Activated T-helper 1 cell treated with anti-CD3 and anti-CD28 coated beads, Interleukin-2, amount 50 U/mL, for 16 hours (primary cell): ENCODE data around the gene LSM12.
"Not testable (repeated sequence)": the region's sequence is repeated elsewhere in the genome, so short reads cannot be mapped to it uniquely, and the experiment has no call there.

Source experiments
- DNase-seq, 2 donors: peaks; one replicate each; pipeline ENCODE4 v3.0.0-alpha.2; 2020; ENCODE audit warnings: low read depth in 1 of 2, low spot score in 1 of 2

The LSM12 gene

GRCh38 chr17:44076716-44077594 lies 10.5 kb upstream of the LSM12 start:
- no peak for DNase-seq

- DNase-seq = no peak
These were observed 9.3 kb upstream of the LSM12 start for GRCh38 chr17:44075598-44076293.

GRCh38 chr17:44074911-44075285 lies 8.4 kb upstream of the LSM12 start:
- no peak for DNase-seq

- DNase-seq = no peak
These were observed 7.9 kb upstream of the LSM12 start for GRCh38 chr17:44074231-44074910.

GRCh38 chr17:44071772-44072171 lies 5.3 kb upstream of the LSM12 start:
- no peak for DNase-seq

GRCh38 chr17:44071198-44071520 lies 4.7 kb upstream of the LSM12 start:
- DNase-seq = no peak

- DNase-seq = peak; percentile 29 to 58
These were observed 4.2 kb upstream of the LSM12 start, which contains the start of gene G6PC3 for GRCh38 chr17:44070455-44071197. TSS of gene G6PC3 (plus strand) at chr17:44070735. CDS start at chr17:44070966, 231 bp downstream.

GRCh38 chr17:44069974-44070454 lies 3.5 kb upstream of the LSM12 start:
- no peak for DNase-seq

- no peak for DNase-seq
These were observed 1.1 kb upstream of the LSM12 start for GRCh38 chr17:44067545-44067940.

- no peak for DNase-seq
These were observed 735 bp downstream of the LSM12 start for GRCh38 chr17:44065668-44066203.

GRCh38 chr17:44063704-44064639 lies 2.5 kb downstream of the LSM12 start:
- DNase-seq = no peak

- no peak for DNase-seq
These were observed 3.6 kb downstream of the LSM12 start for GRCh38 chr17:44062871-44063270.

- no peak for DNase-seq
These were observed 5.0 kb downstream of the LSM12 start for GRCh38 chr17:44061446-44061845.

GRCh38 chr17:44059101-44059892 lies 7.2 kb downstream of the LSM12 start:
- DNase-seq = no peak

GRCh38 chr17:44053125-44053872 lies 13.2 kb downstream of the LSM12 start:
- no peak for DNase-seq

- DNase-seq = no peak
These were observed 17.0 kb downstream of the LSM12 start for GRCh38 chr17:44049294-44050060.

GRCh38 chr17:44046893-44047292 lies 19.6 kb downstream of the LSM12 start:
- not testable (repeated sequence) for DNase-seq
